ENCODE results near the gene HSF5. TPM values are rescaled to one million over a fixed set of nuclear protein-coding genes. Genes with fewer than 3 reads are reported as not detected.
"Not testable (repeated sequence)": the region's sequence is repeated elsewhere in the genome, so short reads cannot be mapped to it uniquely, and the experiment has no call there.

Gene HSF5
- total and polyA plus RNA-seq, 2 donors = 0.03 to 0.26 TPM

DNA sequence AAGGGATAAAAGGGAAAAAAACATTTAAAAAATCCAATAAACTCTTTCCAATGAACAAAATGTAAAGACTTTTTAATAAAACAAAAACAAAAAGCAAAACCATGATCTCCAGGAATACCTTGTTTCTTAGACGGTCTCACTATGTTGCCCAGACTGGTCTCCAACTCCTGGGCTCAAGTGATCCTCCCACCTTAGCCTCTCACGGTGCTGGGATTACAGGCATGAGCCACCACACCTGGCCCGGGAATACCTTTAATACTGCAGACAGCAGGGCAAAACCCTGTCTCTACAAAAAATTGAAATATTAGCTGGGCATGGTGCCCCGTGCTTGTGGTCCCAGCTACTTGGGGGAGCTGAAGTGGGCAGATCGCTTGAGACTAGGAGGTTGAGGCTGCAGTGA lies 78.8 kb downstream of the HSF5 start:
- WGBS = 85% methylated on average over 5 of the region's 5 CpGs
- Histone ChIP-seq H3K4me3 (ENCODE audit: low read depth, low read length) (no peak overlapping the region), H3K4me1 (ENCODE audit: insufficient read depth) (no peaks in the 10 kb centered on the region), H3K27ac (ENCODE audit: low read depth) (no peak overlapping the region), H3K36me3 (ENCODE audit: insufficient read depth) (no peaks in the 10 kb centered on the region)
- DNase-seq (ENCODE audit: extremely low spot score) = no peak

DNA sequence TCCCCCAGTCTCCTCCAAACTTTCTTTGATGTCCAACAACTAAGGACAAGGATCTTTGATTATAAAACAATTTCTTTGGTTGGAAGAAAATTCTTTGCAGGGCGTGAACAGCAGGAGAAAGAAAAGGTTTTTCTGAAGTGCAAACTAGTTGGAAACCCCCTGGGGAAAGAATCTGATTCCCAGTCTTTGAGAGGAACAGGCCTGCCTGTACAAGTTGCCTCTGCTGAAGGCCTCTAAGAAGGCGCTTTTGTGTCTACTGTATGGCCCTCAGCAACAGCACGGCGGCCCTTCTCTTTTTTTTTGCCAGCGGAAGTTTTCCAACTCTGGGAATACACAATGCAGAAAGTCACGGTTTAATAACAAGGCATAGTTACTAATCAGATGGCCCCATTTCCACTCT lies 84.9 kb downstream of the HSF5 start:
- no peaks in the 10 kb centered on the region for H3K4me1 ChIP-seq (ENCODE audit: insufficient read depth)
- H3K4me3 ChIP-seq (ENCODE audit: low read depth, low read length) = no peak overlapping the region
- DNase-seq (ENCODE audit: extremely low spot score) = no peak
- no peak overlapping the region for H3K27ac ChIP-seq (ENCODE audit: low read depth)
- no peaks in the 10 kb centered on the region for H3K36me3 ChIP-seq (ENCODE audit: insufficient read depth)
- WGBS = 61% methylated on average over 6 of the region's 6 CpGs

DNA sequence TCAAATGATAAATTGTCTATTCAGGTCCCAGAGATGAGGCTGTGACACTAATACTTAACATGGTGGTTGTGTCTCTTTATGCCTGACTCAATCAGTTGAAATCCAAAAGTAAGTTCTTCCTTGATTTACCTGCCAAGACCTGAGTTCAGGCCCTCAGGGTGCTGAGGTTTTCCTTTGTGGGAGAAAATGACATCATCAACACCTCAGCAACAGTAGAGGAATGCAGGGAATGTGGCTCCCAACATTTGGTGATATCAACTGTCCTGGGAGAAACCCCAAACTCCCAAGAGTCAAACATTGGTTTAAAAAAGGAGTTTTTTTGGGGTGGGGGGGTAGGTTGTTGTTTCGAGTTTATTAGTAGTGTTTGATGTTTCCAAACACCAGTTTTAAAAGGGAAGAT lies 85.5 kb downstream of the HSF5 start:
- Histone ChIP-seq H3K27ac (ENCODE audit: low read depth) (no peak overlapping the region), H3K36me3 (ENCODE audit: insufficient read depth) (no peaks in the 10 kb centered on the region), H3K4me1 (ENCODE audit: insufficient read depth) (no peaks in the 10 kb centered on the region), H3K4me3 (ENCODE audit: low read depth, low read length) (no peak overlapping the region)
- 62% methylated on average over 1 of the region's 1 CpG for WGBS
- DNase-seq (ENCODE audit: extremely low spot score) = no peak

DNA sequence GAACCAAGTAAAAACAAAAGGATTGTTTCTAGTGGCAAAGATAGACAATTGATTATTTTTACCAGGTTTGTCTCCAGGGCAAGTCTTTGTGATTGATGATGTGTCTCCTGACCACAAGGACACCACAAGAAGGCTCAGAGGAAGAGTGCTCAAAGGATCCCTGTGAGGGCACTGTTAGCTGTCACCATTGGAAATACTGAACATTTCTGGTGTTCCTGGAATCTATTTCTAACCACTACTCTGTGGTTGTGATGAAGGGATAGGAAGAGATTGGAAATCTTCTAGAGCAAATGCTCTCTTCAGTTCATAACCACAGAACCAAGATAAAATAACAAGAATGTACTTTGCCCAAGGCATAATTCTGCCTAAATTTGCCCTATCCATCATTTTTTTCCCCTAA lies 86.2 kb downstream of the HSF5 start:
- Histone ChIP-seq H3K36me3 (ENCODE audit: insufficient read depth) (no peaks in the 10 kb centered on the region), H3K4me1 (ENCODE audit: insufficient read depth) (no peaks in the 10 kb centered on the region), H3K27ac (ENCODE audit: low read depth) (no peak overlapping the region), H3K4me3 (ENCODE audit: low read depth, low read length) (no peak overlapping the region)
- DNase-seq (ENCODE audit: extremely low spot score) = no peak

DNA sequence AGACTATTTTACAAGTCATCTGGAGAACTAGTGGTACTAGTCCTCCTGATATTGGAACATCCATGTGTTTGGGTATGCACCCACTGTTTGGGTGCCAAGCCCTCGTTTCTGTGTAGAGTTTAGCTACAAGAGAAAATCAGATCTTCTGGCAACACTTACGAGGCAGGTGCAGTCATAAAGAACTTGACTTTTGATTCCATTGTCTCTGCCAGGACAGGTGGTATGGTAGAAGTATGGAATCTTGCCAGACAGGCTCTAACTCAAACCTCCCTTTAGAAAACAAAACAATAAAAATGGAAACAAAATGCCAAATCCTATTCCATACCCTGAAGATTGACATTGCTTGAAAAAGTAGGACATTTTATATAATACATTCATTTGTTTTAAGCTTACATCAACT lies 86.9 kb downstream of the HSF5 start:
- Histone ChIP-seq H3K36me3 (ENCODE audit: insufficient read depth) (no peaks in the 10 kb centered on the region), H3K4me3 (ENCODE audit: low read depth, low read length) (no peak overlapping the region), H3K4me1 (ENCODE audit: insufficient read depth) (no peaks in the 10 kb centered on the region), H3K27ac (ENCODE audit: low read depth) (no peak overlapping the region)
- no peak for DNase-seq (ENCODE audit: extremely low spot score)
- WGBS = 70% methylated on average over 2 of the region's 2 CpGs

DNA sequence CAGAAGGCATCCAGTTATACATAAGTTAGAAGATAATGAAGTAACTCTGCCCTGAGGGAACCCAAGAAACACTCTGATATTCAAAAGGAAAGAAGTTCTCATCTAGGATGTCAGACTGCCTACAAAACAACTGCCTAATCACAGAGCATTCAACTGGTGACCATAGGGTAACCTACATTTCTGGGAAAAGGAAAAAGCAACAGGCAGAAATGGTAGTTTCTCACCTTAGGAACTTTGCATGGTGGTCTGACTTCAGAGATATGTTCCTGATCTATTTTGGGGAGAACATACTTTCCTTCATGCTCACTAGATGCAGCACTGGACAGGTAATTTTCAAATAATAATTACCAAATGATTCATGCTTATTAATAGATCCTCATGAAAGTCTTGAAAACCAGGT lies 87.4 kb downstream of the HSF5 start:
- no peak overlapping the region for H3K27ac ChIP-seq (ENCODE audit: low read depth)

DNA sequence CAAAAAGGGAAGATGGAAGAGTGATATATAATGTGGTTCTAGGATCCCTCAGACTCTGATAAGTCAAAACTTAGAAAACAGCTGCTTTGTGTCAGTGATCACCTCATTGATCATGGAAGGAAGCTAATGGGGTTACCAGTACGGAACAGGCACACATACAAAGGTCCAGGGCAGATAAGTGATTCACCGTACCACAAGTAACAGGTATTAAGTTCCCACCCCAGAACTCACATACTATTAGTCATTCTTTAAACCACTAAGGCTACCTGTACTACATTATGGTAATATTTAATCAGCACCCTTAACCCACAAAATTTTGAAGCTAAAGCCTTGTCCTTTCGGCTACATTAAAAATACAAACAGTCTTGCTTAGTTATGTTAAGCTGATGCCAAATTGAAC lies 88.2 kb downstream of the HSF5 start:
- Histone ChIP-seq H3K4me1 (ENCODE audit: insufficient read depth) (no peaks in the 10 kb centered on the region), H3K36me3 (ENCODE audit: insufficient read depth) (no peaks in the 10 kb centered on the region), H3K27ac (ENCODE audit: low read depth) (no peak overlapping the region), H3K4me3 (ENCODE audit: low read depth, low read length) (no peak overlapping the region)
- 70% methylated on average over 3 of the region's 3 CpGs for WGBS
- DNase-seq (ENCODE audit: extremely low spot score) = no peak

More for the DNA sequence above, 87.4 kb downstream of the HSF5 start:
- Histone ChIP-seq H3K4me3 (ENCODE audit: low read depth, low read length) (no peak overlapping the region), H3K4me1 (ENCODE audit: insufficient read depth) (no peaks in the 10 kb centered on the region), H3K36me3 (ENCODE audit: insufficient read depth) (no peaks in the 10 kb centered on the region)
- DNase-seq (ENCODE audit: extremely low spot score) = no peak

DNA sequence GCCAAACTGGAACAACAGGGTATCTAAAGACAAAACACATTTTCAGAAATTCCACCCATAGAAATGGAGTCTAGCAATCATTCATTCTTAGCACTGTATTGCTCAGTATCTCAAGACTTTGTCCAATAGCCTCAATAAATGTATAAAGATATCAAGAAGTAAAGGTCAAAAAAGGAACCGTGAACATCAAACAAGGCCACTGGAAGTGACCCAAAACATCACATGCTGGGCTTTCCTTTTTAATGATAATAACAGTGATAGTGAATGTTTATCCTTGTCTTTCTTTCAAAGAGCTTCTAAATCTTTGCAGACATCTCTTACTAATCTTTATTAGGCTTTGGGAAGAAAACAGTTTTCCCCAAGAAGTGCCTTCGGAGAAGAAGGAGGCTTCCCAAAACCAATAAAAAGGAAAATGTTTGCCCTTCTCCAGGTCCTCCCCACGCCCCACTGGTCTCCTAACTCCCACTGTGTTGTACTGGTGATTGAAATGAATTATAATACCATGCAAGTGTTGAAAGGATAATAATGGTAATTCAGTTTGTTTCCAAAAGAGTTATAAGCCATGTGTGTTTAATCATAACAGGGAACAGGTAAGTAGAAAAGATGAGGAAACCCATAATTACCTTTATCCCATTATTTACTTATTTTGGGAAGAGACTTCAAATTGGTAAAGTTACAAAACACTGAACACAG lies 89.5 kb downstream of the HSF5 start:
- DNase-seq (ENCODE audit: extremely low spot score) = no peak
- 17% methylated on average over 3 of the region's 3 CpGs for WGBS
- Histone ChIP-seq H3K36me3 (ENCODE audit: insufficient read depth) (no peaks in the 10 kb centered on the region), H3K4me1 (ENCODE audit: insufficient read depth) (no peaks in the 10 kb centered on the region), H3K27ac (ENCODE audit: low read depth) (no peak overlapping the region), H3K4me3 (ENCODE audit: low read depth, low read length) (no peak overlapping the region)

DNA sequence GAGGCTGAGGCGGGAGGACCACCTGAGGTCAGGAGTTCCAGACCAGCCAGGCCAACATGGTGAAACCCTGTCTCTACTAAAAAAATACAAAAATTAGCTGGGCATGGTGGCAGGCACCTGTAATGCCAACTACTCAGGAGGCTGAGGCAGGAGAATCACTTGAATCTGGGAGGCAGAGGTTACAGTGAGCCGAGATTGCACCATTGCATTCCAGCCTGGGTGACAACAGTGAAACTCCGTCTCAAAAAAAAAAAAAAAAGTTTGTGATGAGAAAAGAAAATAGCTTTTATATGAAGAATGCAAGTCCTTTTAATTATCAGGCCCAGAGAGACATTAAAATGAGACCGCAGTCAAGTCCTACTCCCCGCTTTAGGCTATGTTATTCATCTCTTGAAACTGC lies 90.8 kb downstream of the HSF5 start:
- not testable (repeated sequence) for H3K27ac ChIP-seq (ENCODE audit: low read depth); H3K4me3 ChIP-seq (ENCODE audit: low read depth, low read length); H3K36me3 ChIP-seq (ENCODE audit: insufficient read depth); H3K4me1 ChIP-seq (ENCODE audit: insufficient read depth); DNase-seq (ENCODE audit: extremely low spot score)
- 89% methylated on average over 5 of the region's 5 CpGs for WGBS

DNA sequence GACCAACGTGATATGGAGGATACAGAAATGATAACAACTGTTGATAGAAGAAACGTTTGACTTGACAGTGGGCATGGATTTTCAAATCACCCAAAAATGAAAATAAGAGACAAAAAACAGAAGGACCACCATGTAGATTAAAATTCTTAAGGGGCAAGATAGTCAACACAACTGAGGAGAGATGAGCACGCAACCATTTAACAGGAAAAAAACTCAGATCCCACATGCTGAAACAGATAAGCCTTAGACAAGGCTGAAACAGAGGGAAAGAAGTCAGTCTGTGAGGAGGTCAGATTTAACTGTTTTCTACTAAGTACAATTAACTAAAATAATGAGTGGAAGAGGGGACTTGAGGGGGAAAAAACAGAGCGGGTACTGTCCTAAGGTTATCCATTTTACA lies 92.0 kb downstream of the HSF5 start:
- no peaks in the 10 kb centered on the region for H3K36me3 ChIP-seq (ENCODE audit: insufficient read depth)
- no peak for DNase-seq (ENCODE audit: extremely low spot score)
- 48% methylated on average over 4 of the region's 4 CpGs for WGBS
- no peak overlapping the region for H3K27ac ChIP-seq (ENCODE audit: low read depth)
- H3K4me3 ChIP-seq (ENCODE audit: low read depth, low read length) = no peak overlapping the region
- no peaks in the 10 kb centered on the region for H3K4me1 ChIP-seq (ENCODE audit: insufficient read depth)

DNA sequence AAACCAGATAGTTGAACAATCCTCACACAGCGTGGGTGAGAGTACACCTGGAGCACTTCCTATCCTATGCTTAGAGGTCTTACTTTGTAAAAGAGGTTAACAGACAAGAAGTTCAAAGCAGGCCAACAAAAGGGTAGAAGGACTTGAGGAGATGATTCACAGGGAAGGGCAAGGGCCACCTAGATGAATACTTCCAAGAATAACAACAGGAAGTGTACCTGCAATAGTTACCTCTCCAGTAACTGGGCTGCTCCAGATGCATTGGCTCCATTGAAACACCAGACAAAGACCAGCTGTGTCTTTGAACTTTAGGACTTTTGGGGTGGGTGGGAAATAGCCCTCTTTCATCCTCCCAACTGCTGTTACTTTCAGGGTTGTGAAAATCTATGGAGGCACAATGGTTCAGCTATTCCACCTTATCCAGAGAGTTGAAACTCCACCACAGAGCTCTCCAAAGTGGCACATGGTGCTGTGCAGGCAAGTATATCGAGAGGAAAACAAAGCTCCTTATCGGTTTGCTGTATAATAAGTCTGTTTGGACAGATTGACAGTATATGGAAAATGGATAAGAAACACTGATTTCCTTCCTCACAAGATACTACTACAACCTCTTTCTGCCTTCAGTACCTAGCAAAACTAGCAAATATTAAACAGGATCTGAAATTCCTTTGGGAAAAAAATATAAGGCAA lies 93.5 kb downstream of the HSF5 start:
- H3K4me3 ChIP-seq (ENCODE audit: low read depth, low read length) = no peak overlapping the region
- no peak for DNase-seq (ENCODE audit: extremely low spot score)
- no peaks in the 10 kb centered on the region for H3K4me1 ChIP-seq (ENCODE audit: insufficient read depth)
- H3K36me3 ChIP-seq (ENCODE audit: insufficient read depth) = no peaks in the 10 kb centered on the region
- 87% methylated on average over 3 of the region's 3 CpGs for WGBS
- H3K27ac ChIP-seq (ENCODE audit: low read depth) = no peak overlapping the region

DNA sequence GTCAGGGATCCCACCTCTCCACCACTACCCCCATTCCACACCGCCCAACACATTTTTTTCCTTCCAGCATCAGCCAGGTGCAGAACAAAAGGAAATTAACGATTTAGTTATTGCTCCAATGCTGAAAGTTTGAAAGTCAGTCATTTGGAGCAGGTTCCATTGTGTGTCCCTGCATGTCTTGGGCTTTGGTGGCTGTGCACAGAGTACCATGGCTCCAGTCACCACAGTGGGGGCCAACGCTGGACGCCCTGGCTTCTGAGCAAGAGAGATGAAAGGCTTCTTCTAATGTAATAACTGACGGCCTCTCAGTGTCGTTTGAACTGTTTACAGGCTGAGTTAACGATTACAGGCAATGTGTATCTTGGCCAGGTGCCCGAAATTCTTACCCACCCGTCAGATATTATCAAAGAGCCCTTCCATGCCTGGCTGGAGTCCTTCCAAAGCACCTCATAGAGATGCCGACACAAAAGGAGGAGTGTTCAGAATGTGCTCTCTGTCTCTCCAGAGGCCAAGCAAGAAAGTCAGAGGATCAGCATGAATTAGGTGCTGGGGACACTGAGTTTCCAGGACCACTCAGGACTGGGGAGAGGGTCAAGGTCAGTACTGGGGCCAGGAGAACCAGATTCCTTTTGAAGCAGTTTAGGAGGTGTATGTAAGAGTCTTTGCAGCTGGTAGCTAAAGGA lies 96.8 kb downstream of the HSF5 start:
- Histone ChIP-seq H3K27ac (ENCODE audit: low read depth) (no peak overlapping the region), H3K4me3 (ENCODE audit: low read depth, low read length) (no peak overlapping the region), H3K4me1 (ENCODE audit: insufficient read depth) (no peaks in the 10 kb centered on the region), H3K36me3 (ENCODE audit: insufficient read depth) (no peaks in the 10 kb centered on the region)
- 24% methylated on average over 10 of the region's 10 CpGs for WGBS
- peak; percentile 78 for DNase-seq (ENCODE audit: extremely low spot score)

DNA sequence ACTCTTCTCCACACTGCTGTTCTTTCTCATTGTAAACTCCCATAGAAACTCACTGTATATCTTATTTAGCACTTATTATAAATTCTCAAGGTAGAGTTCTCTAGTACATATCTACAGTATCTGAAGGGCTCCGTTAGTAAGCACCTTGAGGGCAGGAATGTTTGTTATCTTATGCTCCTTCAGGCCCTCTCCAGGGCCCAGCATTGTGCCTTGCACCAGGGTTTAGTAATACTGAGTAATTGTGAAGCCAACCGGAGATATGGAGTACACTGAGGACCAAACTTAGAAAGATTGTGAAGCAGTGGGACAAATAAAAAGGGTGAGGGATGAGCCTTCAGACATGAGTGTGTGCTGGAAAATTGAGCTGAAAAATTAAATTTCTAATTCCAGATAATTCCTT lies 97.3 kb downstream of the HSF5 start:
- no peak for DNase-seq (ENCODE audit: extremely low spot score)
- Histone ChIP-seq H3K27ac (ENCODE audit: low read depth) (no peak overlapping the region), H3K4me1 (ENCODE audit: insufficient read depth) (no peaks in the 10 kb centered on the region), H3K4me3 (ENCODE audit: low read depth, low read length) (no peak overlapping the region), H3K36me3 (ENCODE audit: insufficient read depth) (no peaks in the 10 kb centered on the region)
- 74% methylated on average over 2 of the region's 2 CpGs for WGBS

All from urinary bladder (tissue), 4 donors.